GM19395 (cell line): ENCODE results near the gene DHRSX.
"Not testable (repeated sequence)": the region's sequence is repeated elsewhere in the genome, so short reads cannot be mapped to it uniquely, and the experiment has no call there.

Experiments
- ATAC-seq: cut with Tn5 transposase; IDR thresholded peaks from one replicate; pipeline ENCODE4 v1.9.1; 2021; ENCODE audit warnings: mild to moderate bottlenecking, moderate library complexity; ENCODE audit not compliant: unreplicated experiment

Gene DHRSX

GRCh38 chrX:2272337-2272736 is 228.4 kb downstream of the DHRSX start:
- no peak for ATAC-seq

GRCh38 chrX:2271595-2271994 is 229.2 kb downstream of the DHRSX start:
- ATAC-seq = not testable (repeated sequence)

- ATAC-seq = not testable (repeated sequence)
Observed at GRCh38 chrX:2270783-2271182, 230.0 kb downstream of the DHRSX start.

- ATAC-seq = no peak
Observed at GRCh38 chrX:2267890-2268289, 232.9 kb downstream of the DHRSX start.

- ATAC-seq = no peak
Observed at GRCh38 chrX:2266445-2267349, 234.1 kb downstream of the DHRSX start.

GRCh38 chrX:2265658-2266444 is 234.9 kb downstream of the DHRSX start:
- not testable (repeated sequence) for ATAC-seq

GRCh38 chrX:2264179-2265030 is 236.4 kb downstream of the DHRSX start:
- no peak for ATAC-seq

GRCh38 chrX:2263203-2263602 is 237.6 kb downstream of the DHRSX start:
- ATAC-seq = no peak

GRCh38 chrX:2262668-2263055 is 238.1 kb downstream of the DHRSX start:
- no peak for ATAC-seq

GRCh38 chrX:2261831-2262667 is 238.7 kb downstream of the DHRSX start:
- ATAC-seq = no peak

- no peak for ATAC-seq
Observed at GRCh38 chrX:2252331-2253065, 248.3 kb downstream of the DHRSX start.

- ATAC-seq = no peak
Observed at GRCh38 chrX:2251211-2251610, 249.6 kb downstream of the DHRSX start.

GRCh38 chrX:2243913-2244460 is 256.8 kb downstream of the DHRSX start:
- no peak for ATAC-seq

GRCh38 chrX:2242980-2243379 is 257.8 kb downstream of the DHRSX start:
- no peak for ATAC-seq

GRCh38 chrX:2242326-2242725 is 258.4 kb downstream of the DHRSX start:
- no peak for ATAC-seq

GRCh38 chrX:2241496-2241895 is 259.3 kb downstream of the DHRSX start:
- not testable (repeated sequence) for ATAC-seq

- not testable (repeated sequence) for ATAC-seq
Observed at GRCh38 chrX:2240761-2241160, 260.0 kb downstream of the DHRSX start.

GRCh38 chrX:2237976-2238375 is 262.8 kb downstream of the DHRSX start:
- no peak for ATAC-seq

GRCh38 chrX:2231570-2232192 is 269.1 kb downstream of the DHRSX start:
- ATAC-seq = no peak
